Pons (tissue), 1 donor: Measurements from ENCODE around the gene ACCSL.

ENCODE experiments used
- DNase-seq: peaks from one replicate; pipeline ENCODE4 v3.0.0-alpha.2; 2016; ENCODE audit warnings: low spot score

Gene ACCSL

GRCh38 chr11:44018127-44018521 is 29.7 kb upstream of the ACCSL start:
- DNase-seq = no peak

GRCh38 chr11:44018829-44019228 is 29.0 kb upstream of the ACCSL start:
- no peak for DNase-seq

GRCh38 chr11:44024977-44025376 is 22.8 kb upstream of the ACCSL start:
- no peak for DNase-seq

- DNase-seq = no peak
Measured at GRCh38 chr11:44025727-44026126, 22.1 kb upstream of the ACCSL start.

GRCh38 chr11:44028401-44028800 is 19.4 kb upstream of the ACCSL start:
- DNase-seq = no peak

GRCh38 chr11:44028816-44029506 is 18.8 kb upstream of the ACCSL start:
- no peak for DNase-seq

- DNase-seq = no peak
Measured at GRCh38 chr11:44029507-44029845, 18.3 kb upstream of the ACCSL start.

- DNase-seq = peak; percentile 26
Measured at GRCh38 chr11:44029977-44030911, 17.5 kb upstream of the ACCSL start.

- DNase-seq = no peak
Measured at GRCh38 chr11:44030996-44031395, 16.8 kb upstream of the ACCSL start.

- no peak for DNase-seq
Measured at GRCh38 chr11:44031549-44031948, 16.2 kb upstream of the ACCSL start.

GRCh38 chr11:44032299-44033085 is 15.3 kb upstream of the ACCSL start:
- DNase-seq = peak; percentile 56

- DNase-seq = peak; percentile 97
Measured at GRCh38 chr11:44033411-44033850, 14.3 kb upstream of the ACCSL start.

- no peak for DNase-seq
Measured at GRCh38 chr11:44033856-44034255, 13.9 kb upstream of the ACCSL start.

- DNase-seq = no peak
Measured at GRCh38 chr11:44034639-44035038, 13.1 kb upstream of the ACCSL start.

GRCh38 chr11:44036811-44037657 is 10.7 kb upstream of the ACCSL start:
- peak; percentile 96 for DNase-seq

- DNase-seq = no peak
Measured at GRCh38 chr11:44037658-44037998, 10.2 kb upstream of the ACCSL start.

GRCh38 chr11:44043157-44043556 is 4.6 kb upstream of the ACCSL start:
- no peak for DNase-seq

- DNase-seq = no peak
Measured at GRCh38 chr11:44046182-44046581, 1.6 kb upstream of the ACCSL start.

- DNase-seq = no peak
Measured at GRCh38 chr11:44047298-44047697, 483 bp upstream of the ACCSL start.

GRCh38 chr11:44049832-44050231 is 2.1 kb downstream of the ACCSL start:
- no peak for DNase-seq

GRCh38 chr11:44051171-44051570 is 3.4 kb downstream of the ACCSL start:
- no peak for DNase-seq

- no peak for DNase-seq
Measured at GRCh38 chr11:44057340-44057739, 9.6 kb downstream of the ACCSL start.
